K562 (cell line): Measurements from ENCODE around the gene CCDC171. TPM values are rescaled to one million over a fixed set of nuclear protein-coding genes. Genes with fewer than 3 reads are reported as not detected.

ENCODE experiments used
- ATAC-seq: fragments of 200-7000 bp; cut with Tn5 transposase; 3 replicates; pipeline ENCODE4 v1.9.1; 2020; ENCODE audit warnings: moderate library complexity
- BruUV-seq: library from RNA; stranded (reverse); fragments of 400-500 nt; replicated peaks from 2 replicates; lab custom pipeline; 2021; lab: Mats Ljungman, UMichigan
- CTCF ChIA-PET: fragments of 300-600 bp; formaldehyde crosslinking; extraction: SDS; loops from one replicate; lab custom pipeline; 2021; ENCODE audit warnings: low intra/inter-chr PET ratio; lab: Yijun Ruan, JAX
- POLR2A ChIA-PET: fragments of 300-600, 350-650 bp; sonication (Branson Sonifier 250); formaldehyde crosslinking; extraction: SDS; loops from one replicate; lab custom pipeline; 2021; ENCODE audit warnings: antibody characterized with exemption, inconsistent platforms; lab: Yijun Ruan, JAX
- DNase-seq, 4 experiments: peaks; one replicate each; pipeline versions ENCODE4 v3.0.0 to v3.0.0-alpha.2; 2011 to 2018; ENCODE audit warnings: low spot score in 3 of 4, mixed read lengths in 3 of 4; ENCODE audit errors: extremely low read depth in 1 of 4
- FAIRE-seq: peaks from 2 replicates; lab custom pipeline; 2011; peaks lifted over from hg19 to GRCh38; lab: Jason Lieb, UNC
- H2AFZ ChIP-seq: 2 replicates; pipeline ENCODE4 v1.6.0; 2011; ENCODE audit warnings: low read depth, low read length, control low read depth, inconsistent platforms
- H3K27ac ChIP-seq: fragments of 200-600 bp; 3 replicates; pipeline ENCODE4 v1.8.0; 2011; ENCODE audit warnings: low read depth, mild to moderate bottlenecking, control low read depth, inconsistent platforms, low read length, moderate library complexity, mixed read lengths; ENCODE audit errors: extremely low read depth
- H3K27me3 ChIP-seq, 2 experiments: fragments of 300-600 bp in 1 of 2; 2 replicates in 1 of 2; 3 replicates in 1 of 2; pipeline versions ENCODE4 v1.6.0 to v1.8.0; 2011; ENCODE audit warnings: inconsistent platforms in 2 of 2, low read length in 2 of 2, mild to moderate bottlenecking in 1 of 2, mixed read lengths in 1 of 2, moderate library complexity in 1 of 2; ENCODE audit not compliant: control insufficient read depth in 2 of 2, insufficient read depth in 2 of 2
- H3K36me3 ChIP-seq: fragments of 300-600 bp; 3 replicates; pipeline ENCODE4 v1.8.0; 2011; ENCODE audit warnings: mild to moderate bottlenecking, low read length, inconsistent platforms; ENCODE audit not compliant: control insufficient read depth, insufficient read depth
- H3K4me1 ChIP-seq, 2 experiments: fragments of 200-600 bp in 1 of 2; replicated peaks in 1 of 2; 2 replicates in 1 of 2; 3 replicates in 1 of 2; pipeline versions ENCODE4 v1.5.1 to v1.8.0; 2011; ENCODE audit warnings: inconsistent platforms in 2 of 2, low read length in 2 of 2, mild to moderate bottlenecking in 1 of 2, mixed read lengths in 1 of 2, moderate library complexity in 1 of 2; ENCODE audit not compliant: control insufficient read depth in 2 of 2, insufficient read depth in 2 of 2
- H3K4me2 ChIP-seq: 2 replicates; pipeline ENCODE4 v1.6.1; 2011; ENCODE audit warnings: low read length, control low read depth, inconsistent platforms, mixed read lengths; ENCODE audit not compliant: insufficient read depth
- H3K4me3 ChIP-seq: fragments of 200-600 bp; sonication (generic), shearing (Covaris generic); 2 replicates; pipeline ENCODE4 v1.5.1; 2016; ENCODE audit warnings: control low read depth, inconsistent platforms
- H3K79me2 ChIP-seq: fragments of 200-600 bp; 3 replicates; pipeline ENCODE4 v1.8.0; 2011; ENCODE audit warnings: low read length, inconsistent platforms; ENCODE audit not compliant: control insufficient read depth, insufficient read depth
- H3K9ac ChIP-seq, 2 experiments: 2 replicates each; pipeline versions ENCODE4 v1.6.0 to v1.6.1; 2011; ENCODE audit warnings: low read depth in 2 of 2, low read length in 2 of 2, control low read depth in 1 of 2, inconsistent platforms in 1 of 2, mild to moderate bottlenecking in 1 of 2, mixed read lengths in 1 of 2; ENCODE audit not compliant: insufficient read depth in 1 of 2
- H3K9me1 ChIP-seq: one replicate; pipeline ENCODE4 v1.6.0; 2011; ENCODE audit warnings: inconsistent platforms, mild to moderate bottlenecking, low read length, moderate library complexity; ENCODE audit not compliant: control insufficient read depth, insufficient read depth
- H3K9me3 ChIP-seq: replicated peaks from 2 replicates; pipeline ENCODE4 v1.5.1; 2011; ENCODE audit warnings: low read depth, low read length, inconsistent platforms; ENCODE audit not compliant: control insufficient read depth, insufficient read depth
- H4K20me1 ChIP-seq: replicated peaks from 2 replicates; pipeline ENCODE4 v1.6.1; 2011; ENCODE audit warnings: low read length, inconsistent platforms, mixed read lengths; ENCODE audit not compliant: control insufficient read depth, insufficient read depth
- FOXA3 ChIP-seq, 2 experiments: fragments of 450-650 bp in 1 of 2; sonication (generic) in 1 of 2; formaldehyde crosslinking; IDR thresholded peaks in 1 of 2; conservative IDR thresholded peaks in 1 of 2; 2 replicates each; pipeline versions ENCODE4 v1.4.0 to v1.8.0; 2020 to 2022; ENCODE audit warnings: mild to moderate bottlenecking in 2 of 2, missing genetic modification reagents in 1 of 2
- FOXM1 ChIP-seq, 2 experiments: fragments of 450-650 bp in 1 of 2; sonication (generic) in 1 of 2; formaldehyde crosslinking in 1 of 2; IDR thresholded peaks; 2 replicates each; pipeline versions ENCODE4 v1.6.1 to v1.9.0; 2017 to 2022; ENCODE audit warnings: low read depth in 2 of 2, mild to moderate bottlenecking in 2 of 2, missing genetic modification reagents in 1 of 2, moderate library complexity in 1 of 2
- ILK ChIP-seq: fragments of 450-650 bp; IDR thresholded peaks from 2 replicates; pipeline ENCODE4 v1.6.1; 2016; ENCODE audit warnings: missing genetic modification characterization, low read depth, mild to moderate bottlenecking, missing compliant biosample characterization, moderate library complexity, borderline replicate concordance
- MBD2 ChIP-seq: sonication (generic); IDR thresholded peaks from 2 replicates; pipeline ENCODE4 v1.6.1; 2016; ENCODE audit warnings: low read depth, borderline replicate concordance
- PHF8 ChIP-seq: fragments of 200-600 bp; sonication (generic); IDR thresholded peaks from 2 replicates; pipeline ENCODE4 v1.6.1; 2012; ENCODE audit warnings: mixed run types, mild to moderate bottlenecking, inconsistent platforms, low read length, moderate library complexity, borderline replicate concordance
- POLR2G ChIP-seq: fragments of 200-400 bp; formaldehyde crosslinking; IDR thresholded peaks from 2 replicates; pipeline ENCODE4 v1.6.1; 2017; ENCODE audit warnings: low read depth, mild to moderate bottlenecking, antibody characterized with exemption, low read length, moderate library complexity
- PURB ChIP-seq: sonication (generic); formaldehyde crosslinking; IDR thresholded peaks from 2 replicates; pipeline ENCODE4 v1.9.0; 2021; ENCODE audit warnings: low read depth, mild to moderate bottlenecking, missing genetic modification reagents
- SMAD1 ChIP-seq: fragments of 150-350 bp; IDR thresholded peaks from 2 replicates; pipeline ENCODE4 v1.6.1; 2014; ENCODE audit warnings: low read length, low read depth; ENCODE audit not compliant: partially characterized antibody
- ZNF184 ChIP-seq: sonication (generic); formaldehyde crosslinking; IDR thresholded peaks from 2 replicates; pipeline ENCODE4 v1.5.0; 2020; ENCODE audit warnings: missing genetic modification reagents
- ZNF197 ChIP-seq: fragments of 200-800 bp; sonication (Bioruptor generic); IDR thresholded peaks from 2 replicates; pipeline ENCODE4 v1.6.1; 2016; ENCODE audit warnings: low read depth, missing genetic modification characterization, missing compliant biosample characterization
- WGBS: fragments of 100-300 bp; shearing (Covaris generic); methylation state at CpG from one replicate; pipeline ENCODE4 v1.1.6; 2016; ENCODE audit warnings: low coverage, mixed read lengths; ENCODE audit not compliant: insufficient coverage; ENCODE audit errors: missing lambda C conversion rate; 5-methylcytosine and 5-hydroxymethylcytosine counted together
- in situ Hi-C: fragments of 300-500 bp; cut with MboI; formaldehyde crosslinking; loops from 4 replicates; pipeline ENCODE4 v1.15.0; 2018; ENCODE audit warnings: inconsistent platforms, mixed read lengths
- intact Hi-C: fragments of 100-400 bp; cut with micrococcal nuclease; formaldehyde crosslinking; loops from 2 replicates; pipeline ENCODE4 v1.14.2; 2022
- polyA plus RNA-seq, 8 experiments: library from polyadenylated mRNA; depleted of rRNA in 4 of 8; stranded (reverse) in 5 of 8; unstranded in 3 of 8; fragments of >200 nt; fragmentation: Nextera tagmentation in 2 of 8; fragmentation: Illumina TruSeq in 1 of 8; extraction: Ambion mirVana in 2 of 8; extraction: Trizol in 1 of 8; gene quantifications; 2 replicates each; pipeline versions ENCODE4 v1.2.1 to v1.2.3, GENCODE V29; 2011 to 2014; ENCODE audit warnings: inconsistent platforms in 1 of 8, missing spikeins in 1 of 8
- total RNA-seq, 7 experiments: library from RNA; depleted of rRNA in 6 of 7; stranded (reverse); fragments of >200 nt in 6 of 7; fragmentation: Illumina TruSeq in 2 of 7; extraction: Trizol in 2 of 7; gene quantifications; 2 replicates each; pipeline versions ENCODE4 v1.2.1 to v1.2.3, GENCODE V29; 2011 to 2021; ENCODE audit warnings: low replicate concordance in 1 of 7
- TF ChIP-seq, protein P1 (sequence below), 2 experiments: fragments of 450-650 bp; IDR thresholded peaks; 2 replicates each; pipeline ENCODE4 v1.6.1; 2018; ENCODE audit warnings: mild to moderate bottlenecking in 2 of 2, low read depth in 1 of 2; ENCODE audit not compliant: partially characterized antibody in 2 of 2
- TF ChIP-seq, protein P2 (sequence below): sonication (generic); formaldehyde crosslinking; IDR thresholded peaks from 2 replicates; pipeline ENCODE4 v1.8.1; 2023; ENCODE audit warnings: mild to moderate bottlenecking, missing genetic modification reagents
- TF ChIP-seq, protein P3 (sequence below): fragments of 450-650 bp; formaldehyde crosslinking; IDR thresholded peaks from 2 replicates; pipeline ENCODE4 v1.4.0; 2022; ENCODE audit warnings: missing genetic modification characterization

The CCDC171 gene
- total and polyA plus RNA-seq, 9 of the 15 experiments (the other 6 are each of a cell fraction or from before 2014, with no cell fraction given) = 0.08 to 3.8 (median 0.27) TPM

DNA sequence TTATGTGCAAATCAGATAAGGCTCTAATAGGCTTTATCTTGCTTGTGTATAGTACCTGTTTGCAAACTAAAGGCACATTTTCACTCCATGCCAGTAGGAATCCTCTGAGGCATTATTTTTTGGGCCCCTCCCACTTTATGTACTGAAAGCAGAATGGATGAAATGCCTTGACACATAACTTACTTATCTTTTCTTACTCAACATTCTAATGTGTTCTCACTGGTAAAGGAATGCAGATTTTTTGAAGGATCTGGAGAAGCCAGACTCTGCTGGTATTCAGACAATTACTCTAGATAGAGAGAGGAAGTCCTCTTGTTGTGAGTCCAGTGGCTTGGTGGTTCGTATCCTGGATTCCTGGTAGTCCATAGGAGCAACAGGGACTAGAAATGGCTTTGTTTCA, 336.7 kb downstream of the CCDC171 start (continued):
- TF ChIP-seq FOXM1 (IDR thresholded peaks at IDR 0.05; ENCODE audit: low read depth) (no peak), FOXM1 (CRISPR knock-in tag; IDR thresholded peaks at IDR 0.05; ENCODE audit: low read depth) (no peak)
- TF ChIP-seq, protein P1, sequence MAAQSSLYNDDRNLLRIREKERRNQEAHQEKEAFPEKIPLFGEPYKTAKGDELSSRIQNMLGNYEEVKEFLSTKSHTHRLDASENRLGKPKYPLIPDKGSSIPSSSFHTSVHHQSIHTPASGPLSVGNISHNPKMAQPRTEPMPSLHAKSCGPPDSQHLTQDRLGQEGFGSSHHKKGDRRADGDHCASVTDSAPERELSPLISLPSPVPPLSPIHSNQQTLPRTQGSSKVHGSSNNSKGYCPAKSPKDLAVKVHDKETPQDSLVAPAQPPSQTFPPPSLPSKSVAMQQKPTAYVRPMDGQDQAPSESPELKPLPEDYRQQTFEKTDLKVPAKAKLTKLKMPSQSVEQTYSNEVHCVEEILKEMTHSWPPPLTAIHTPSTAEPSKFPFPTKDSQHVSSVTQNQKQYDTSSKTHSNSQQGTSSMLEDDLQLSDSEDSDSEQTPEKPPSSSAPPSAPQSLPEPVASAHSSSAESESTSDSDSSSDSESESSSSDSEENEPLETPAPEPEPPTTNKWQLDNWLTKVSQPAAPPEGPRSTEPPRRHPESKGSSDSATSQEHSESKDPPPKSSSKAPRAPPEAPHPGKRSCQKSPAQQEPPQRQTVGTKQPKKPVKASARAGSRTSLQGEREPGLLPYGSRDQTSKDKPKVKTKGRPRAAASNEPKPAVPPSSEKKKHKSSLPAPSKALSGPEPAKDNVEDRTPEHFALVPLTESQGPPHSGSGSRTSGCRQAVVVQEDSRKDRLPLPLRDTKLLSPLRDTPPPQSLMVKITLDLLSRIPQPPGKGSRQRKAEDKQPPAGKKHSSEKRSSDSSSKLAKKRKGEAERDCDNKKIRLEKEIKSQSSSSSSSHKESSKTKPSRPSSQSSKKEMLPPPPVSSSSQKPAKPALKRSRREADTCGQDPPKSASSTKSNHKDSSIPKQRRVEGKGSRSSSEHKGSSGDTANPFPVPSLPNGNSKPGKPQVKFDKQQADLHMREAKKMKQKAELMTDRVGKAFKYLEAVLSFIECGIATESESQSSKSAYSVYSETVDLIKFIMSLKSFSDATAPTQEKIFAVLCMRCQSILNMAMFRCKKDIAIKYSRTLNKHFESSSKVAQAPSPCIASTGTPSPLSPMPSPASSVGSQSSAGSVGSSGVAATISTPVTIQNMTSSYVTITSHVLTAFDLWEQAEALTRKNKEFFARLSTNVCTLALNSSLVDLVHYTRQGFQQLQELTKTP (IDR thresholded peaks at IDR 0.05; ENCODE audit: low read depth in 1 of 2, partially characterized antibody in 2 of 2) = no peak

DNA sequence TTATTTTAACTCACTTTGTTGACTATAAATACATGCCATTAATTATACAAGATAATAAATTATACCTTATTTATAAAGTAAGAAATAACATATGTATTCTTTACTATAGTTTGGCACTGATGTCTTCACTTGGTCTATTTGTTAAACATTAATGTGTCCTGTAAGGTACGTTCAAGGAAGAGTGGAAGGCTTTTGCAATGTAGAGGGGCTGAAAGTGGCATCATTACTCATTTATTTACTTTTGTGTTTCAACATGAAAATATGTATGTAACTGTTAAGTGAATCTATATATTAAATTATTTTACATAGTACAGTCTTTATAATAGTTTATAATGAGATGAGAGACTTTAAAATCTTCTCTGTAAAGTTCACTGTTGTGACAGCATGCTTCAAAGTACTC, 348.7 kb downstream of the CCDC171 start:
- POLR2A ChIA-PET = no interaction called here
- Histone ChIP-seq H3K36me3 (no peaks in the 10 kb centered on the region), H3K9ac (no peak overlapping the region), H3K4me1 (no peaks in the 10 kb centered on the region), H3K9me1 (no peaks in the 10 kb centered on the region), H3K4me3 (no peak overlapping the region), H3K4me2 (no peak overlapping the region), H3K9me3 (no peaks in the 10 kb centered on the region), H2AFZ (no peak overlapping the region), H4K20me1 (no peaks in the 10 kb centered on the region), H3K27me3 (no peaks in the 10 kb centered on the region), H3K79me2 (no peaks in the 10 kb centered on the region), H3K27ac (no peak overlapping the region)
- CTCF ChIA-PET = no interaction called here
- 0% methylated on average over 1 of the region's 1 CpG for WGBS
- in situ Hi-C loops = no loop called here
- DNase-seq = no peak
- FAIRE-seq = no peak
- no peak for ATAC-seq
- intact Hi-C loops = no loop called here
- no TSS peak for BruUV-seq
- TF ChIP-seq ZNF197 (no peak), PURB (CRISPR knock-in tag) (no peak), ZNF184 (CRISPR knock-in tag) (no peak), FOXA3 (CRISPR knock-in tag; conservative IDR thresholded peaks at IDR 0.05 in 1 of 2, IDR thresholded peaks at IDR 0.05 in 1 of 2) (no peak), ILK (tag) (no peak), POLR2G (no peak), MBD2 (no peak), PHF8 (no peak), SMAD1 (no peak)
- TF ChIP-seq, protein P2, sequence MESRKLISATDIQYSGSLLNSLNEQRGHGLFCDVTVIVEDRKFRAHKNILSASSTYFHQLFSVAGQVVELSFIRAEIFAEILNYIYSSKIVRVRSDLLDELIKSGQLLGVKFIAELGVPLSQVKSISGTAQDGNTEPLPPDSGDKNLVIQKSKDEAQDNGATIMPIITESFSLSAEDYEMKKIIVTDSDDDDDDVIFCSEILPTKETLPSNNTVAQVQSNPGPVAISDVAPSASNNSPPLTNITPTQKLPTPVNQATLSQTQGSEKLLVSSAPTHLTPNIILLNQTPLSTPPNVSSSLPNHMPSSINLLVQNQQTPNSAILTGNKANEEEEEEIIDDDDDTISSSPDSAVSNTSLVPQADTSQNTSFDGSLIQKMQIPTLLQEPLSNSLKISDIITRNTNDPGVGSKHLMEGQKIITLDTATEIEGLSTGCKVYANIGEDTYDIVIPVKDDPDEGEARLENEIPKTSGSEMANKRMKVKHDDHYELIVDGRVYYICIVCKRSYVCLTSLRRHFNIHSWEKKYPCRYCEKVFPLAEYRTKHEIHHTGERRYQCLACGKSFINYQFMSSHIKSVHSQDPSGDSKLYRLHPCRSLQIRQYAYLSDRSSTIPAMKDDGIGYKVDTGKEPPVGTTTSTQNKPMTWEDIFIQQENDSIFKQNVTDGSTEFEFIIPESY = no peak
- TF ChIP-seq, protein P3, sequence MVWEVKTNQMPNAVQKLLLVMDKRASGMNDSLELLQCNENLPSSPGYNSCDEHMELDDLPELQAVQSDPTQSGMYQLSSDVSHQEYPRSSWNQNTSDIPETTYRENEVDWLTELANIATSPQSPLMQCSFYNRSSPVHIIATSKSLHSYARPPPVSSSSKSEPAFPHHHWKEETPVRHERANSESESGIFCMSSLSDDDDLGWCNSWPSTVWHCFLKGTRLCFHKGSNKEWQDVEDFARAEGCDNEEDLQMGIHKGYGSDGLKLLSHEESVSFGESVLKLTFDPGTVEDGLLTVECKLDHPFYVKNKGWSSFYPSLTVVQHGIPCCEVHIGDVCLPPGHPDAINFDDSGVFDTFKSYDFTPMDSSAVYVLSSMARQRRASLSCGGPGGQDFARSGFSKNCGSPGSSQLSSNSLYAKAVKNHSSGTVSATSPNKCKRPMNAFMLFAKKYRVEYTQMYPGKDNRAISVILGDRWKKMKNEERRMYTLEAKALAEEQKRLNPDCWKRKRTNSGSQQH (CRISPR knock-in tag) = no peak
